Type B pancreatic cell (in vitro differentiated cells): ENCODE measurements around the gene TWF1. TPM values are rescaled to one million over a fixed set of nuclear protein-coding genes. Genes with fewer than 3 reads are reported as not detected.

Experiments used
- DNase-seq: peaks from one replicate; pipeline ENCODE4 v3.0.0; 2021; ENCODE audit warnings: mixed read lengths; ENCODE audit not compliant: unreplicated experiment; ENCODE audit errors: extremely low spot score
- H3K27ac Mint-ChIP-seq: 2 replicates; pipeline ENCODE4 v1.8.0; 2021; ENCODE audit warnings: mild to moderate bottlenecking, mixed read lengths
- H3K27me3 Mint-ChIP-seq: 2 replicates; pipeline ENCODE4 v1.8.0; 2021; ENCODE audit warnings: mixed read lengths
- H3K36me3 Mint-ChIP-seq: 2 replicates; pipeline ENCODE4 v1.8.0; 2021; ENCODE audit warnings: mixed read lengths
- H3K4me1 Mint-ChIP-seq: one replicate; pipeline ENCODE4 v1.8.0; 2021; ENCODE audit warnings: mixed read lengths; ENCODE audit not compliant: unreplicated experiment
- H3K4me3 Mint-ChIP-seq: 2 replicates; pipeline ENCODE4 v1.8.0; 2021; ENCODE audit warnings: mild to moderate bottlenecking, mixed read lengths
- H3K9me3 Mint-ChIP-seq: 2 replicates; pipeline ENCODE4 v1.8.0; 2021; ENCODE audit warnings: mixed read lengths
- total RNA-seq: library from RNA; stranded (reverse); gene quantifications from 2 replicates; pipeline ENCODE4 v1.2.1, GENCODE V29; 2021; ENCODE audit warnings: low replicate concordance
- TF ChIP-seq, protein P1 (sequence below): fragments of 200-600 bp; sonication (generic); conservative IDR thresholded peaks from 2 replicates; pipeline ENCODE4 v1.5.0; 2021; ENCODE audit warnings: antibody characterized with exemption, mild to moderate bottlenecking

Gene TWF1
- total RNA-seq, 1 donor from 2014 or later: 63.5 TPM

DNA sequence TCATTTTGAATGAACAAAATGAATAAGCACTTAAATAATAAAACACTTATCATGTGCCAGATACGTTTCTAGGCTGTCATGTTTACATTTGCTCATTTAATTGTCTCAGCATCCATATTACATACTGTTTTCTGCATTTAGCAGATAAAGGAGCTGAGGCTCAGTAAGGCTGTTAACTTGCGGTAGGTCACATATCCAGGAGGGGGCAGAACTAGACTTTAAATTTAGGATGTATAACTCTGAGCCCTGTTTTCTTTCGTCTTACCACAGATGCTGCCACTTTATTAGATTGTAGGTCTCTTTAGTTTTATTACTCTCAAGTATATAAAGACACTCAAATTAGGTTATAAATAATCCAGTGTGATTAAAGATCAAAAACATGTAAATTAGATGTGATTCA lies 29.6 kb downstream of the TWF1 start:
- TF ChIP-seq, protein P1, sequence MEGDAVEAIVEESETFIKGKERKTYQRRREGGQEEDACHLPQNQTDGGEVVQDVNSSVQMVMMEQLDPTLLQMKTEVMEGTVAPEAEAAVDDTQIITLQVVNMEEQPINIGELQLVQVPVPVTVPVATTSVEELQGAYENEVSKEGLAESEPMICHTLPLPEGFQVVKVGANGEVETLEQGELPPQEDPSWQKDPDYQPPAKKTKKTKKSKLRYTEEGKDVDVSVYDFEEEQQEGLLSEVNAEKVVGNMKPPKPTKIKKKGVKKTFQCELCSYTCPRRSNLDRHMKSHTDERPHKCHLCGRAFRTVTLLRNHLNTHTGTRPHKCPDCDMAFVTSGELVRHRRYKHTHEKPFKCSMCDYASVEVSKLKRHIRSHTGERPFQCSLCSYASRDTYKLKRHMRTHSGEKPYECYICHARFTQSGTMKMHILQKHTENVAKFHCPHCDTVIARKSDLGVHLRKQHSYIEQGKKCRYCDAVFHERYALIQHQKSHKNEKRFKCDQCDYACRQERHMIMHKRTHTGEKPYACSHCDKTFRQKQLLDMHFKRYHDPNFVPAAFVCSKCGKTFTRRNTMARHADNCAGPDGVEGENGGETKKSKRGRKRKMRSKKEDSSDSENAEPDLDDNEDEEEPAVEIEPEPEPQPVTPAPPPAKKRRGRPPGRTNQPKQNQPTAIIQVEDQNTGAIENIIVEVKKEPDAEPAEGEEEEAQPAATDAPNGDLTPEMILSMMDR: peak; percentile 70

DNA sequence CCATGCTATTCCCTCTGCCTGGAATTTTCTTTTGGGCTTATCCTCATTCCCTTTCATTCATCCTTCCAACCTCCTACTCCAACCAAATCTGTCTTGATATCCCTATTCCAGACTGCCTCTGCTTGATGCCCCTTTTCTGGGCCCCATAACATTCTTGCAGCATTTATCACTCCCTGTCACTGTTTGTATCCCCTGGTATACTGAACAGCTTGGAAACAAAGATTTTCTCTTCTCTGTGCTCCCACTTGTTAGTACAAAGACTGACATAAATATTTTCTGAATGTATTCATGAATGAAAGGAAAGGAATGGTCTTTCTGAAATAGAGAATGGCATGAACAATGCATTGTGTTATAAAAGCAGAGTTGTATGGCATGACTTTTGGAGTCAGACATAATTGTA lies 39.8 kb downstream of the TWF1 start:
- Mint-ChIP-seq H3K27me3 (no peaks in the 10 kb centered on the region), H3K9me3 (no peaks in the 10 kb centered on the region), H3K27ac (no peak overlapping the region), H3K4me3 (no peak overlapping the region), H3K4me1 (no peaks in the 10 kb centered on the region), H3K36me3 (peaks cover 8% of the 10 kb centered on the region)
- TF ChIP-seq, protein P1: no peak
- no peak for DNase-seq

More for the DNA sequence above, 29.6 kb downstream of the TWF1 start:
- no peaks in the 10 kb centered on the region for H3K36me3 Mint-ChIP-seq
- no peaks in the 10 kb centered on the region for H3K27me3 Mint-ChIP-seq
- H3K9me3 Mint-ChIP-seq: no peaks in the 10 kb centered on the region
- no peak for DNase-seq
- H3K27ac Mint-ChIP-seq: no peak overlapping the region
- H3K4me3 Mint-ChIP-seq: no peak overlapping the region
- no peaks in the 10 kb centered on the region for H3K4me1 Mint-ChIP-seq

DNA sequence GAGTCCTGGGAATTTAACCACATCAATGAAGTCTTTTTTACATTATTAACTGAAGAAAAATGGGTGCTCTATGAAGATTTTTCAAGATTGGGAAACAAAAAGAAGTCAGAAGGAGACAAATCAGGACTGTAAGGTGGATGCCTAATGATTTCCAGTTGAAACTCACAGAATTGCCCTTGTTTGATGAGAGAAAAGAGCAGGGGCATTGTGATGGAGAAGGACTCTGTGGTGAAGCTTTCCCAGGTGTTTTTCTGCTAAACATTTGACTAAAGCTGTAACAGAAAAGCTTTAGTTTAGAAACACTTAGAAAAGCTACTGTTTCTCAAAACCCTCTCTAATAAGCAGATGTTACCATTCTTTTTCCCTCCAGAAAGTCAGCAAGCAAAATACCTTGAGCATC lies 41.6 kb downstream of the TWF1 start:
- no peak overlapping the region for H3K4me3 Mint-ChIP-seq
- H3K36me3 Mint-ChIP-seq: peaks cover 3% of the 10 kb centered on the region
- DNase-seq: no peak
- H3K9me3 Mint-ChIP-seq: no peaks in the 10 kb centered on the region
- H3K27ac Mint-ChIP-seq: no peak overlapping the region
- H3K4me1 Mint-ChIP-seq: no peaks in the 10 kb centered on the region
- no peaks in the 10 kb centered on the region for H3K27me3 Mint-ChIP-seq
- TF ChIP-seq, protein P1: no peak

DNA sequence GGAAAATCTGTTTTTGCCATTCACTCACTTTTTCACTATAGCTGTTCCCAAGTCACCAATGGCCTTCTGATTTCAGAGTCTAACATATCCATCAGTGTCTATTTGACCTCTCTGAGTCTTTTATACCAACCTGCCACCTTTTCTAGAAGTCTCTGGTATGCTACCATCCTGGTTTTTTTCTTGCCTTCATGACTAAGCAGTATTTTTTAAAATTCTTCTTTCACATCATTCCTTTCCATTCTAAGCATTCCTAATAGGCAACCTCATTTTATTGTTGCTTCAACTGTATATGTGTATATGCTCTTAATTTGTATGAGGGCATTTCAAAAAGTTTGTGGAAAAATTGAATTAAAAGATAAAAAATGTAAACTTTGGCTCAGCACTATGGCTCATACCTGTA lies 42.3 kb downstream of the TWF1 start:
- DNase-seq: no peak

DNA sequence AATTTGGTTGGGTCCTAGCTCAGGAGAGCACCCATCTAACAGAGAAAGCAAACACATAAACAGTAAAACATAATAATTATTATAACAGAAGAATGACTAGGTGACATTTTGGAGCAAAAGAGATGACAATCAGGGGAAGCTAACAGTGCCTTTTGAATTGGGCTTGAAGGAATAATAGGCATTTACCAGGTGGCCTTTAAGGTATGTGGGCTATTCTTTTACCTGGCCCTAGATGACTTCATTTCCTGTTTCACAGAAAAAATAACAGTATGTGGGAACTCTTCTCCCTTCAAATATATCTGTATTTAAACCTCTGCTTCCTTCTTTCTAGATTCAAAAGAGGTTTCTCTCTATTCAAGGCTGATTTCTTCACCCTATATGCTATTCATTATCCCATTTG lies 43.5 kb downstream of the TWF1 start:
- H3K4me3 Mint-ChIP-seq: no peak overlapping the region
- H3K9me3 Mint-ChIP-seq: no peaks in the 10 kb centered on the region
- no peaks in the 10 kb centered on the region for H3K4me1 Mint-ChIP-seq
- no peak for DNase-seq
- H3K27me3 Mint-ChIP-seq: no peaks in the 10 kb centered on the region
- H3K36me3 Mint-ChIP-seq: peaks cover 3% of the 10 kb centered on the region
- TF ChIP-seq, protein P1: no peak
- H3K27ac Mint-ChIP-seq: peak overlapping the region; percentile 44

More for the DNA sequence above, 42.3 kb downstream of the TWF1 start:
- Mint-ChIP-seq H3K4me1 (no peaks in the 10 kb centered on the region), H3K36me3 (peaks cover 3% of the 10 kb centered on the region), H3K27ac (peak overlapping the region; percentile 85), H3K4me3 (peak overlapping the region; percentile 58), H3K27me3 (no peaks in the 10 kb centered on the region), H3K9me3 (no peaks in the 10 kb centered on the region)
- TF ChIP-seq, protein P1: no peak

DNA sequence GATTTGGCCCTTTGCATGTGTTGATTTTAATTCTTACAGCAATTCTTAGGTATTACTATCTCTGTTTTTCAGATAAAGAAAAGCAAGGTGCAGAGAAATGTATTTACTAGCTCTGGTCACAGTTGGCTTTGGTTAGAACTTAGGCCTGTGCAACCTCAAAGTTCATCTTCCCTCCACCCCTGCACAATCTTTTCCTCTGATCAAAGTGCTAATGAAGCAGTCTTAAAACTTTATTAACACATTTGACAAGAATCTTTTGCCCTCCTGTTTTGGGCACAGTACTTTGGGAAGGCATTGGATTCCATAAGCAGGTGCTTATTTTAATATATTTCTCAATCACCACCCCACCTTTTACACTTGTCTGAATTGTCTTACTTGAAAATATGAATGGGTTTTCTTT lies 44.6 kb downstream of the TWF1 start:
- TF ChIP-seq, protein P1: no peak
- peak overlapping the region; percentile 75 for H3K4me3 Mint-ChIP-seq
- H3K4me1 Mint-ChIP-seq: no peaks in the 10 kb centered on the region
- no peak for DNase-seq
- H3K36me3 Mint-ChIP-seq: peaks cover 3% of the 10 kb centered on the region
- no peaks in the 10 kb centered on the region for H3K9me3 Mint-ChIP-seq
- no peaks in the 10 kb centered on the region for H3K27me3 Mint-ChIP-seq
- peak overlapping the region; percentile 87 for H3K27ac Mint-ChIP-seq
